ENCODE measurements around the gene CPLANE2.
"Not testable (repeated sequence)": the region's sequence is repeated elsewhere in the genome, so short reads cannot be mapped to it uniquely, and the experiment has no call there.

The CPLANE2 gene, protein sequence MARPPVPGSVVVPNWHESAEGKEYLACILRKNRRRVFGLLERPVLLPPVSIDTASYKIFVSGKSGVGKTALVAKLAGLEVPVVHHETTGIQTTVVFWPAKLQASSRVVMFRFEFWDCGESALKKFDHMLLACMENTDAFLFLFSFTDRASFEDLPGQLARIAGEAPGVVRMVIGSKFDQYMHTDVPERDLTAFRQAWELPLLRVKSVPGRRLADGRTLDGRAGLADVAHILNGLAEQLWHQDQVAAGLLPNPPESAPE

DNA sequence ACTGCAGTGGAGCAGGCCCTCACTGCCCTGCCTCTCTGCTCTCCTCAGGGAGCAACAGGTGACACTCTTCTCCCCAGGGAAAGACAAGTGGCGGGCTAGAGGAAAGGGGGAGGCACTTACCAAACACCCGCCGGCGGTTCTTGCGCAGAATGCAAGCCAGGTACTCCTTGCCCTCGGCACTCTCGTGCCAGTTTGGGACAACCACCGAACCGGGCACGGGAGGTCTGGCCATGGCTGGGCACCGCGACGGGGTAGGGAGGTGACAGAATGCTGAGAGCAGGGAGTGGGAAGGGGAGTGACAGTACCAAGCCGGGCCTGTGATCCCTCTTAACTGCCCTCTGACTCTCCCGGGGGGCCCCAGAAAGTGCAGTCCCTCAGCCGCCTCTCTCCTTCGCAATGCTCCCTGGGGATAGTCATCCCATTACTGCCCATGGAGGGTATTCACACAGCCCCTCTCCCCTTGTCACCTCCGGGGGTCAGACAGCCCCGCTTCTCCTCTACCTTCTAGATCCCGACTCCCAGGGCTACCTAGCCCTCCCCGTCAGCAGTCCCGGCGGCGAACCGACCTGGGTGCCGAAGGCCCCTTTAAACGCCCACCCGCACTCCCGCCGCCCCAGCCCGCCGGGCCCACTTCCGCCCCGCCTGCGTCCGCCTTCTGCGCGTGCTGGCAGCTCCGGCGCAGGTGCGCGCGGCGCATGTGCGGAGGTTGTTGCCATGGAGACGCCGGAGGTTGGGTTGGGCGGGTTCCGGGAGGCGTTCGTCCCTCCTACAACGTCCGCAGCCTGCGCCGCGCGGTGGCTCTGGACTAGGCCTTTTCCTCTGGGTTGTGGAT lies at the start of gene CPLANE2:
TSS of gene CPLANE2 (minus strand) at position 673 of the 832 bp plus-strand sequence. CDS start at position 232, 441 bp downstream.
- DNase-seq (ENCODE audit: low read depth in 2 of 2) = peak; percentile 79 to 80

DNA sequence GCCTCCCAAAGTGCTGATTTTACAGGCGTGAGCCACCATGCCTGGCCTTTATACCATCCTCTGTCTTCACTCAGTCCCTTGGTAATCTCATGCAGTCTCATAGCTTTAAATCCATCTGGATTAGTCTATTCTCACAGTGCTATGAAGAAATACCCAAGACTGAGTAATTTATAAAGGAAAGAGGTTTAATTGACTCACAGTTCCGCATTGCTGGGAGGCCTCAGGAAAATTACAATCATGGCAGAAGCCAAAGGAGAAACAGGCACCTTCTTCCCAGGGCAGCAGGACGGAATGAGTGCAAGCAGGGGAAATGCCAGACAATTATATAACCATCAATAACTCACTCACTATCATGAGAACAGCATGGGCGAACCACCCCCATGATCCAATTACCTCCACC lies 49.1 kb upstream of the CPLANE2 start:
- no peak for DNase-seq (ENCODE audit: low read depth in 2 of 2)

DNA sequence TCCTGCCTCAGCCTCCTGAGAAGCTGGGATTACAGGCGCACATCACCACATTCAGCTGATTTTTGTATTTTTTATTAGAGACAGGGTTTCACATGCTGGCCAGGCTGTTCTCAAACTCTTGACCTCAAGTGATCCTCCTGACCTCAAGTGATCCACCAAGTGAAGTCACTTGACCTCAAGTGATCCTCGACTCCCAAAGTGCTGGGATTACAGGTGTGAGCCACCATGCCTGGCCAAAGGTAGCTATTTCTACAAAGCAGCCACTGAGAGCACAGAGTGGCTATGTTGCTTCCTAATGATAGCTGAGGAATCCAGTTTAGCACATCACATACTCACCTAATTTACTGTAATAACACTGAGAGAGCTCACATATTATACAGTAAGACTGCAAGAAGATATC lies 44.8 kb upstream of the CPLANE2 start:
- DNase-seq (ENCODE audit: low read depth in 2 of 2) = no peak

DNA sequence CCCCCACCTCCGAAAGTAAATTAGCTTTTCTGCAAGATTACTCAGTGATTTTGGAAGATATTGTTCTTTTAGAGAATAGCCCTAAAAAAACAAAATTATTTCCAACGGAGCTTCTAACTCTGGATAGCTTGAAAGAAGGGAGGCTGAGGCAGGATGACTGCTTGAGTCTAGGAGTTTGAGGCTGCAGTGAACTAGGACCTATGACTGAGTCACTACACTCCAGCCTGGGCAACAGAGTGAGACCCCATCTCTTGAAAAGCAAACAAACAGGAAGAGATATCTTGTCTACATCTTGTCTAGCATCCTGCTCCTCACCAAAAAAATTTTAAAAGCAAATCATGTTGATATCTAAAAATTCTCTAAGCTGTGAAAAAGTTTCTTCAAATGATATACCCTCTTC lies 42.2 kb upstream of the CPLANE2 start:
- no peak for DNase-seq (ENCODE audit: low read depth in 2 of 2)

DNA sequence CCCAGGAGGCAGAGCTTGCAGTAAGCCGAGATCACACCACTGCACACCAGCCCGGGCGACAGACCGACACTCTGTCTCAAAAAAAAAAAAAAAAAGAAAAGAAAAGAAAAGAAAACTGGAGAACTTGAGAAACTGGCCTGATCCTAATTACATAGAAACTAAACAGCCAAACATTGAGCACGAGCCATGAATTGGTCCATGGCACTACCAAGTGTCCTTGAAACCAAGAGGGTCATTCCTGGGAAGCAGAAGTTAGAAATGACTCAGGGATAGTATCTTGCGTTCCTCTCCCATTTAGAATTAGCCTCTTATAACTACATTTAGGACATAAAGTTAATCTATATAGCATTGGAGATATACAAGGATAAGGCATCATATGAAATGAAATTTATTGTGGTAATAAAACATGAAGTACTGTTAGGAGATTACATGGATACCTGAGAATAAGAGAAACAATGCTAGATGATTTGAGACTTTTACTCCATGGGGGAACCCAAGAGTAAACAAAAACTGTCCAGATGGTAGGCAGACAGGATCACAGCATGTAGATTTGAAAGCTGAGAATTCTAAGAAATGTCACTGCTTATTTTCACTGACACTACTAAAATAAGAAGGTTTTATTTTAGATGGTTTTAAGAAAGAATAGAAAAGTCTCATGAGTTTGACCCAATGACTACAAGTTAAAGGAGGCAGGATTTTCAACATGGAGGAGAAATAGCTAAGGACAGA lies 39.5 kb upstream of the CPLANE2 start:
- DNase-seq (ENCODE audit: low read depth in 2 of 2) = no peak

DNA sequence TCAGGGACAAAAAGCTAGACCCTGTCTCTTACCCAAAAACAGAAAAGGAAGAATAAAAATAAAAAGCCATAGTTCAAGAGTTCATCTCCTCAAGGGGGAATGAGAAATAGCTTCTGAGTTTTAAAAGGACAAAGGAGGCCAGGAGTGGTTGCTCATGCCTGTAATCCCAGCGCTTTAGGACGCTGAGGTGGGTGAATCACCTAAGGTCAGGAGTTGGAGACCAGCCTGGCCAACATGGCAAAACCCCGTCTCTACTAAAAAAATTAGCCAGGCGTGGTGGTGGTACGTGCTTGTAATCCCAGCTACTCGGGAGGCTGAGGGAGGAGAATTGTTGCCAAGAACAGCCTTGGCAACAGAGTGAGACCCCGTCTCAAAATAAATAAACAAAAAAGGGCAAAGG lies 38.6 kb upstream of the CPLANE2 start:
- DNase-seq (ENCODE audit: low read depth in 2 of 2) = no peak

DNA sequence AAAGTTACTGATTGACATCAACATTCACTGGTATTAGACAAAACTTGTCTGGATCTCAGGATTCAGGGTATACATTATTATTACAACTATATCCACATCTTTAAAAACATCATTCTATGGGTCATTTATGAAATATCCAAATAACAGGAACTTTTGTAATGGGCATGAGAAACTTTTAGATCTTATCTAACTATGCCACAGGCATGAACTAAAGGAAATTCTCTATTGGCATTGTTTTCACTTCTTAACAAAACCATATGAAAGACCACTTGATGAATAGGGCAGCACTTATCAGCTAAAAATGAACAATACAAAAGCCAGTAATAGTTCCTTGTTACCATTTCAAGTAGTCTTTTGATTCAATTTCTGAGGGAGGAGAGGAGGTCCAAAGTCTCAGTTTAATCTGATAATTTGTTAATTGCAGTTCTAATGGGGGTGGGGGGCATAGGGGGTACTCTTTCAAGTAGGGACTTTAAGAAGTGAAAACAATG lies 30.8 kb upstream of the CPLANE2 start:
- DNase-seq (ENCODE audit: low read depth in 2 of 2) = no peak

DNA sequence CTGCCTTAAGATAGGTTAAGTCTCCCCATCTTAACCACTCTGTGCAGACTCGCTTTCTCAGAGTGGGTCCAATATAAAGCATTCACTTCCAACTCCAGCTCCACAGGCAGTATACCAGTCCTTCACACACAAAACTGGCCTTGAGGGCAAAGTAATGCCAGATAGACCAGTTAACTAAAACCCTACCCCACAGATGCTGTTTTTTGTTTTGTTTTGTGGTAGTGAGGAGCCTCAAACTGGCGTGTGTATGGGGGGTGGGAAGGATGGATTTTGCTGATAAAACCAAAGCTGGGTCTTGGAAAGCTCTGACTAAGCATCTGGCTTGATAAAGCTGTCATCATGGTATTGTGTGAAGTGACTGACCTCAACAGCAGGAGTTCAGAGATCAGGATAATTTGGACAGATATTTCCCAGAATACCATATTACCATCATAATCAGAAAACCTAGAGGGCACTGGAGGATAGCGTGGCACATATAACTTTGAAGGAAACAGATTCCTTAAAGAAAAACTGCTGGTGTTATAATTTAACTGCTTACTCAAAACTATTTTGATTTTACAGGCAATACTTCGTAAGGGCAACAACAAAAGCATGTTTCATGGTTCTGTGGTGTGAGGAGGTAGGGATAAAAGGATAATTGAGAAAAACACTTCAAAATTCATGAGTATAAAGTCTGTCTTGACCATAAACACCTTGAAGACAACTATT lies 29.6 kb upstream of the CPLANE2 start:
- no peak for DNase-seq (ENCODE audit: low read depth in 2 of 2)

DNA sequence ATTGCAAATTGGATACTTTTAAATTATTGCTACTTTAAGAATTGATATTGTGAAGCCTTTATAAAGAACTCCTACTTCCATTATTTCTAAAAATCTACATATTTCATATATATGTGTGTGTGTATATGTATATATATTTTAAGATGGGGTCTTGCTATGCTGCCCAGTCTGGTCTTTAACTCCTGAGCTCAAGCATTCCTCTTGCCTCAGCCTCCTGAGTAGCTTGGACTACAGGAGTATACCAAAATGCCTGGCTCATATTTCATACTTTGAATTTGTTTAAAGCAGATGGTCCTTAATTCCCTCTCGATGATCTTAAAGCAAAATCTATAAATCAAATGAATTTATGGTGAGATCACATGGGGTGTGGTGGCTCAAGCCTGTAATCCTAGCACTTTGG lies 25.1 kb upstream of the CPLANE2 start:
- no peak for DNase-seq (ENCODE audit: low read depth in 2 of 2)

DNA sequence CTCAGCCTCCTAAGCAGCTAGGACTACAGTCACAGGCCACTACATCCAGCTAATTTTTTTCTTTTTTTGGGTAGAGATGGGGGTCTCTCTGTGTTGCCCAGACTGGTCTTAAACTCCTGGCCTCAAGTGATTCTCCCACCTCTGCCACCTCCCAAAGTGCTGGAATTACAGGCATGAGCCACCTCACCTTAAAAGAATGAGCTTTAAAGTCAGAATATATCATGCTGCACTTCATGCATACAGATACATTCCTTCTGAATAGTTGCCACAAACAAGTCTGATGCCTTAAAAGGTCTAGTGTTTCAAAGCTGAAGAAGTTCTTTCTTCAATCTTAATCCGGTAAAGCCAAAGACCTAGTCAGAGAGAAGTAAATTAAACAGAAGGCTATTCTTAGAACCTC lies 23.8 kb upstream of the CPLANE2 start:
- peak; percentile 39 to 47 for DNase-seq (ENCODE audit: low read depth in 2 of 2)

DNA sequence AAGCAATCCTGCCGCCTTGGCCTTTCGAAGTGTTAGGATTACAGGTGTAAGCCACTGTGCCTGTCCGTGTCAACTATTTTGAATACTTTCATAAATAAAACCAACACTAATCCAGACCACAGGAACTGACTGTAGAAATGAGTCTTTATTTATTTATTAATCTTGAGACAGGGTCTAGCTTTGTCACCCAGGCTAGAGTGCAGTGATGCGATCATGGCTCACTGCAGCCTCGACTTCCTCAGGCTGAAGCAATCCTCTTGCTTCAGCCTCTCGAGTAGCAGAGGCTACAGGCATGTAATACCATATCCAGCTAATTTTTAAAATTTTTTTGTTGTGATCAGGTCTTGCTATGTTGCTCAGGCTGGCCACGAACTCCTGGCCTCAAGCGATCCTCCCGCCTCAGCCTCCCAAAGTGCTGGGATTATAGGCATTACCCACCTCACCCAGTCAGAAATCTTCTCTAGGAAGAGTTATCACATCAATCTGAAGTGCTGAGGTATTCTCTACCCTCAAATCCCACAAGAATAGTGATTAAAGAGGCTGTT lies 21.7 kb upstream of the CPLANE2 start:
- DNase-seq (ENCODE audit: low read depth in 2 of 2) = no peak

DNA sequence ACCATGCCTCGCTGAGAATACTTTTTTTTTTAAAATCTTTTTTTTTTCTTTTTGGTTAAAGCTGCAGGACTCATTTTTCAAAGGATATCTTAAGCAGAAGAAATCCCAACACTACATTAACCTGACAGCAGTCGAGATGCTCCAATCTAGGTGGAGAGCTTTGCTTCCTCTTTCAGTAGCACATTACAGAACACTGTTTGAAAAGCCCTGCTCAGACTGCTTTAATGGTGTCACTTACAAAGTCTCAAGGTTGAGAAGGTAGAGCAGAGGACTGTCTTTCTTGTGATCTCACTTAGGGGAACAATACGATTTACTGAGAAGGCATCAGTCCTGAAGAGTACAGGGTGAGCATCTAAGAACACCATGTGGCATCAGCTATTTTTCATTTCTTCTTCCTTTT lies 21.0 kb upstream of the CPLANE2 start:
- no peak for DNase-seq (ENCODE audit: low read depth in 2 of 2)

DNA sequence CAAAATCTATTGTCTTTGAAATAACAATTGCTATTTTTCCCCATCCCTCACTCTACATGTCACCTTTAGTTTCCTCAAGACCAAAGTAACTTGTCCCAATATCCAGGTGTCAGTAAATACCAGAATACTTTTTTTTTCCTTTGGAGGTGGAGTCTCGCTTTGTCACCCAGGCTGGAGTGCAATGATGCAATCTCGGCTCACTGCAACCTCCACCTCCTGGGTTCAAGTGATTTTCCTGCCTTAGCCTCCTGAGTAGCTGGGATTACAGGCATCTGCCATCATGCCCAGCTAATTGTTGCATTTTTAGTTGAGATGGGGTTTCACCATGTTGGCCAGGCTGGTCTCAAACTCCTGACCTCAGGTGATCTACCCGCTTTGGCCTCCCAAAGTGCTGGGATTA lies 20.6 kb upstream of the CPLANE2 start:
- DNase-seq (ENCODE audit: low read depth in 2 of 2) = not testable (repeated sequence)

DNA sequence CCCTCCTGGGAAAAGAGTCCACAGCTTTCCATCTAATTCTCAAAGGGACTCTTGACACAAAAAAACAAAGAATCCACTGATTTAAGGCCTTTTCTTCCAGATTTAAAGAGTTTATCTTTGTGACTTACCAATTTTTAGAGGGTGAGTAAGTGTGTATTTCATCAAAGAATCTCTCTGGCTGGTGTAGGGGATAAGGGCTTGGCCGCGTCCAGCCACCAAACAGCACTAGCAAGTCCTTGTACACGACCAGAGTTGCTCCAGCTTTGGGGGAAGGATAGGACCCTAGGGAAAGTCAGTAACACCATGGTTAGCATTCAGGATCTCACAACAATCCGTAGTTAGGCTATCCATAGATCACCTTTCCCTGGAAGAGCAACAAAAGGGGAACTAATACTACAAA lies 19.5 kb upstream of the CPLANE2 start:
- no peak for DNase-seq (ENCODE audit: low read depth in 2 of 2)

DNA sequence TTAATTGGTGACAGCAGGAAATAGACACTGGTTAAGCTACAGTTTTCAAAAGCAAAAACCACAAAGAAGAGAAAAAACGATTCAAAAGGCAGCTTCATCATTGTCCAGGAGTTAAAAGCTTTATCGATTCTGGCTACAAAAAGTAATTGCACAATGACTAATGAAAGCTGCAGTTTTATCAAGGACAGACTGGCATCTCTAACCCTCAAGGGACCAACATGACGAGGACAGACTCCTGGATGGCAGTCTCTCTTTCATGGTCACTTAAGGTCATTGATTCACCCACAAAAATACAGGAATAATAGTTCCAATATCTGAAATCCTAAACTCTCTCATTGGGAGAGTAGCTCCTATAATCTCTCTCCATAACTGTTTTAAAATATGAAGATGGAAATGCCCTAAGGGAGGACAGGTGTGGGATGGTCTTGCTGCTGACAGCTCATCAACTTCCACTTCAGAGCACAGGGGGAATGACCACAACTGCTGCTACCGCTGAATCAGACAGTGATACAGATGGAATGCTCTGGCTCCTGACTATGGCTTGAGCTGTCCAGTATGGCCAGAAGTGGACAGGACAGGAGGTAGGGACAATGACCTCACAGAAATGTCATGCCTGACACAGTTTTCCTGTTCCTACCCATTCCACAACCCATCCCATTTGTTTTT lies 17.4 kb upstream of the CPLANE2 start:
- DNase-seq (ENCODE audit: low read depth in 2 of 2) = no peak

DNA sequence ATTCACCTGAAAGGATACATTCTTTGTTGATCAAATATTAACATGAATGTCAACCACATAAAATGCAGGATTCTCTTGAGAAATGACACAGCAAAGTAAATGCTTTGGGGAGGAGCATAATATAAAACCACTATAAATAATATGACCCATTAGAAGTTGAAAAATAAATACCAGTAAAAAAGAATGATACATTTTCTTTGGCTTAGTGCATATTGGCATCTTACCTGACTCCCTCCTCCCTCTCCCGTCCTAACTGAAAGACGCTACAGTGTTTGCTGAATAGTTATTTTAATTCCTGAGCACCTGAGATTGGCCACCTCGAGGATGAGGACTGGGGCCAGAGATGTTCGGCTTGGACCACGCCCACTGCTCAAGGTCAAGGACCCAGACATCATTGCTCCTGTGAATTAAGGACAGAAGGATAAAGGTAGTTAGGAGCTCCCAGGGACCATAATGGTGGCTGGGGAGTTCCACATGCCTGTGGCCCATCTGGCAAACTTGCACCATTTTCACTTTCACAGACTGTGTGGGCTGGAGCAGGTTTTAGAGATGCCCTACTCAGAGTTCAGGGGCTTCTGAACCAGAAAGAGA lies 16.4 kb upstream of the CPLANE2 start:
- no peak for DNase-seq (ENCODE audit: low read depth in 2 of 2)

DNA sequence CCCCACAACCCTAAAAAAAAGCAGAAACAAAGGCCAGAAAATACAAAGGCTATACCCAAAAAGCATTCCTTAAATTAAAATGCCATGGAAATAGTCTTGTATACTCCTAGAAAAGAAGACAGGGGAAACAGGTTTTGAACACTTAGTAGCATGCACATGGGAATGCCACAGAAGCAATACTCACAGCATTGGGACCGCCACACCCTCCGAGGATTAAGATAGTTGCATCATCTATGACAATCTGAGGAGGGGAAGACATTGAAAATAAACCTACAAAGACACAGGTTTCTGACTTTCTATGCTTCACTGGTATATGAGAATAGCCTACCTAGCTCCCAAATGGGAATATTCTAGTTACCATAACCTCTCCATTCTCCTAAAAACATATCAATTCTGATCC lies 15.9 kb upstream of the CPLANE2 start:
- DNase-seq (ENCODE audit: low read depth in 2 of 2) = no peak

DNA sequence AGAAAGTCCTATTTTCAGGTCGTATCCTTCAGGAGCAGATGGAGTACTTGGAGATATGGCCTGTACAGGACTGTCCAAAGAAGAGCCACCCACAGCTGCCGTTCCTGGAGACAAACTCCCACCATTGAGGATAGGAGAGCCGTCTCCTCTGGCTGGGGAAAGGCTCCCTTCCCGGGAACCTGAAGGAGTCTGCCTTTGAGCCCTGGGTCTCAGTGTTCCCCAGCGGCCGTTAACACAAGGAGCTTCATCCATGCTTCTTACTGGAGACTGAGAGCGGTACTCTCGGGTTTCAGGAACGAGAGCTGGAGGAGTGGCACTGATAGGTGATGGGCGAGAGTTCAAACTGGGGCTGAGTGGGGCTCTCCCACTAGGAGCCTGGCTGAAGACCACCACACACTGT lies 14.4 kb upstream of the CPLANE2 start:
- DNase-seq (ENCODE audit: low read depth in 2 of 2) = no peak

DNA sequence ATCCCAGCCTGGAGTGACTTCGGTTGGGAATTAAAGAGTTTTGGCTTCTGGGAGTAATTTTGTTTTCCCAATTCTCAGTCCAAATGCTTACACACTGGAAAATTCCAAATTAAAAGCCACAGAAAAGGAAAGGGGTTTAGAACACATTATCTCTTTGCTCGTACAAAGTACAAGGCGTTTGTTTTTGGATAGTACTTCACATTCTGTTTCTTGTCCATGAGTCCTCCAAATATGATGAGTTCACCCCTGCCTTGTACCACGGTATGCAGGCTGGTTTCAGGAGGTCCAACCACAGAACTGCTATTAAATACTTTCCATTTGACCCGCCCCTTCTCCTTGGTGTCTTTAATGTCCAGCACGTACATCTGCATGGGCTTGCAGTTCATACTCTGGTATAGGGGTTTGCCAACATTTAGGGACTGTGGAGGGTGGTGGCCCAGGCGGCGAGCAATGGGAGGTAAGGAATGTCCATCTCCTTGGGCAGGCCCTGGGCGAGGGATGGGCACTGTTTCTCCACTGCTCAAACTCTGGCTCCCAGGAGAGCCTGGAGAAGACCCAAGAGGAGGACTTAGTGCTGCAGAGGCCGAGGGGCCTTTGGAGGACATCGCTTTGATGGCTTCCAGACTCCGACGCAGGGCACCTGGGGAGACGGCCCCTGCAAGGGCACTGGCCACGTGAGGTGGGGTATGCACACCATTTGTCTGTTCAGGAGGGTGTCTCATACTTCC lies 13.7 kb upstream of the CPLANE2 start:
- no peak for DNase-seq (ENCODE audit: low read depth in 2 of 2)

Measured in fibroblast of skin of left quadriceps (primary cell).